SU-DHL-6 (cell line): ENCODE measurements around the gene CYP2W1.

Source experiments
- EZH2phosphoT487 ChIP-seq: fragments of 200-600 bp; sonication (generic), shearing (Covaris generic); conservative IDR thresholded peaks from 2 replicates; pipeline ENCODE4 v1.6.1; 2018; ENCODE audit warnings: mild to moderate bottlenecking, antibody characterized with exemption, low read length, moderate library complexity, mixed read lengths
- TF ChIP-seq, protein P1 (sequence below): fragments of 200-600 bp; sonication (generic); IDR thresholded peaks from one replicate; pipeline ENCODE4 v1.5.1; 2017; ENCODE audit warnings: antibody characterized with exemption, mild to moderate bottlenecking, low read length, moderate library complexity; ENCODE audit not compliant: insufficient read depth, poor library complexity, severe bottlenecking

DNA sequence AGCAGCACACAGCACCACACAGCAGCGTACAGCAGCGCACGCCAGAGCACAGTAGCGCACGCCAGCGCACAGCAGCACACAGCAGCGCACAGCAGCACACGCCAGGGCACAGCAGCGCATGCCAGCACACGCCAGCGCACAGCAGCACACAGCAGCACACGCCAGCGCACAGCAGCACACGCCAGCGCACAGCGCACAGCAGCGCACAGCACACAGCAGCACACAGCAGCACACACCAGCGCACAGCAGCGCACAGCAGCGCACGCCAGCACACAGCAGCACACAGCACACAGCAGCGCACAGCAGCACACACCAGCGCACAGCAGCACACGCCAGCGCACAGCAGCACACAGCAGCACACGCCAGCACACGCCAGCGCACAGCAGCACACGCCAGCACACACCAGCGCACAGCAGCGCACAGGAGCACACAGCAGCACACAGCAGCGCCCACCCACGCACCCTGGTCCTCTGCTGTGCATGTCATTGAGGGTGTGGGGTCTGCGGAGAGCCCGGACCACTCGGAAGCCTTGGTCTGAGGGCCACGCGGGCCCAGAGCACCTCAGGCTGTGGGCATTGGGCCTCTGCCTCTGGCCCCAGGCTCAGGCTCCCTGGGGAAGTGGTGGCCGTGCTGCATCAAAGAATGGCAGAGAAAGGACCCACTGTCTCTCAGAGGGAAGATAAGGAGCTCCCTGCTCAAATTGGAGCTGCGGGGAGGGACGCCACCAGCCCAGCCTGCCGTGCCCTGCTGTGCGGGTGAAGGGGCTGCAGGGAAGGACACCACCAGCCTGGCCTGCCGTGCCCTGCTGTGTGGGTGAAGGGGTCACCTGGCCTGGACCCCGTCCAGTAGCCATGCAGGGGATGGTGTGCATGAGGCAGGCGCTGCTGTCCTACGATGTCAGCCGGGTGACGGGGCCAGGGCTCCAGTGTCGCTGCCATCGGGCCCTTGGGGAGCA is 33.9 kb downstream of the CYP2W1 start:
- TF ChIP-seq, protein P1, sequence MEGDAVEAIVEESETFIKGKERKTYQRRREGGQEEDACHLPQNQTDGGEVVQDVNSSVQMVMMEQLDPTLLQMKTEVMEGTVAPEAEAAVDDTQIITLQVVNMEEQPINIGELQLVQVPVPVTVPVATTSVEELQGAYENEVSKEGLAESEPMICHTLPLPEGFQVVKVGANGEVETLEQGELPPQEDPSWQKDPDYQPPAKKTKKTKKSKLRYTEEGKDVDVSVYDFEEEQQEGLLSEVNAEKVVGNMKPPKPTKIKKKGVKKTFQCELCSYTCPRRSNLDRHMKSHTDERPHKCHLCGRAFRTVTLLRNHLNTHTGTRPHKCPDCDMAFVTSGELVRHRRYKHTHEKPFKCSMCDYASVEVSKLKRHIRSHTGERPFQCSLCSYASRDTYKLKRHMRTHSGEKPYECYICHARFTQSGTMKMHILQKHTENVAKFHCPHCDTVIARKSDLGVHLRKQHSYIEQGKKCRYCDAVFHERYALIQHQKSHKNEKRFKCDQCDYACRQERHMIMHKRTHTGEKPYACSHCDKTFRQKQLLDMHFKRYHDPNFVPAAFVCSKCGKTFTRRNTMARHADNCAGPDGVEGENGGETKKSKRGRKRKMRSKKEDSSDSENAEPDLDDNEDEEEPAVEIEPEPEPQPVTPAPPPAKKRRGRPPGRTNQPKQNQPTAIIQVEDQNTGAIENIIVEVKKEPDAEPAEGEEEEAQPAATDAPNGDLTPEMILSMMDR = no peak
- TF ChIP-seq EZH2phosphoT487 = no peak
